GM12878 (cell line): Measurements from ENCODE around the gene NCKIPSD. TPM values are rescaled to one million over a fixed set of nuclear protein-coding genes. Genes with fewer than 3 reads are reported as not detected.

ENCODE experiments used
- ATF7 ChIP-seq: fragments of 450-650 bp; IDR thresholded peaks from 2 replicates; pipeline ENCODE4 v1.6.1; 2016; ENCODE audit warnings: low read depth, mild to moderate bottlenecking
- BACH1 ChIP-seq: fragments of 450-650 bp; IDR thresholded peaks from 2 replicates; pipeline ENCODE4 v1.6.1; 2017; ENCODE audit warnings: mild to moderate bottlenecking, borderline replicate concordance
- BCL11A ChIP-seq: IDR thresholded peaks from 2 replicates; pipeline ENCODE4 v1.6.1; 2011; ENCODE audit warnings: low read depth, low read length
- KDM1A ChIP-seq: fragments of 200-600 bp; sonication (generic); IDR thresholded peaks from 2 replicates; pipeline ENCODE4 v1.6.1; 2016; ENCODE audit warnings: borderline replicate concordance
- MEF2B ChIP-seq: fragments of 450-650 bp; IDR thresholded peaks from 2 replicates; pipeline ENCODE4 v1.6.1; 2018; ENCODE audit warnings: mild to moderate bottlenecking, moderate library complexity; ENCODE audit not compliant: partially characterized antibody, poor library complexity, severe bottlenecking
- MYB ChIP-seq: fragments of 150-350 bp; IDR thresholded peaks from 2 replicates; pipeline ENCODE4 v1.6.1; 2014; ENCODE audit warnings: mild to moderate bottlenecking, low read depth, low read length, borderline replicate concordance
- NBN ChIP-seq: fragments of 450-650 bp; IDR thresholded peaks from 2 replicates; pipeline ENCODE4 v1.6.1; 2016
- NRF1 ChIP-seq: conservative IDR thresholded peaks from 2 replicates; pipeline ENCODE4 v1.6.1; 2011; ENCODE audit warnings: mild to moderate bottlenecking, low read depth, low read length, improper control_type of control experiment
- PKNOX1 ChIP-seq: fragments of 450-650 bp; IDR thresholded peaks from 2 replicates; pipeline ENCODE4 v1.6.1; 2016; ENCODE audit warnings: mild to moderate bottlenecking
- POLR2A ChIP-seq: IDR thresholded peaks from 2 replicates; pipeline ENCODE4 v1.6.1; 2011; ENCODE audit warnings: low read depth, mild to moderate bottlenecking, low read length
- RAD51 ChIP-seq: fragments of 450-650 bp; IDR thresholded peaks from 2 replicates; pipeline ENCODE4 v1.6.1; 2016; ENCODE audit warnings: moderate library complexity, mild to moderate bottlenecking, inconsistent platforms
- RUNX3 ChIP-seq: IDR thresholded peaks from 2 replicates; pipeline ENCODE4 v1.6.1; 2012; ENCODE audit warnings: low read length, inconsistent platforms
- SIN3A ChIP-seq: IDR thresholded peaks from 2 replicates; pipeline ENCODE4 v1.6.1; 2012; ENCODE audit warnings: low read depth, low read length, improper control_type of control experiment
- SP1 ChIP-seq: IDR thresholded peaks from one replicate; pipeline ENCODE4 v1.6.1; 2011; ENCODE audit warnings: low read depth, low read length
- TCF12 ChIP-seq: IDR thresholded peaks from 2 replicates; pipeline ENCODE4 v1.6.1; 2011; ENCODE audit warnings: low read depth, mild to moderate bottlenecking, low read length
- YBX1 ChIP-seq: fragments of 450-650 bp; IDR thresholded peaks from 2 replicates; pipeline ENCODE4 v1.6.1; 2016; ENCODE audit warnings: antibody characterized with exemption
- ZBTB40 ChIP-seq: fragments of 450-650 bp; IDR thresholded peaks from 2 replicates; pipeline ENCODE4 v1.6.1; 2016; ENCODE audit warnings: mild to moderate bottlenecking, moderate library complexity, borderline replicate concordance
- ZNF24 ChIP-seq: fragments of 450-650 bp; IDR thresholded peaks from 2 replicates; pipeline ENCODE4 v1.6.1; 2017; ENCODE audit warnings: antibody characterized with exemption, mild to moderate bottlenecking
- ZZZ3 ChIP-seq: IDR thresholded peaks from 2 replicates; pipeline ENCODE4 v1.6.1; 2011; ENCODE audit warnings: low read depth; ENCODE audit not compliant: control insufficient read depth, insufficient read length
- polyA plus RNA-seq, 11 experiments: library from polyadenylated mRNA; depleted of rRNA in 4 of 11; unstranded in 6 of 11; stranded (reverse) in 5 of 11; fragments of >200 nt; fragmentation: Nextera tagmentation in 4 of 11; fragmentation: Illumina TruSeq in 1 of 11; extraction: Ambion mirVana in 4 of 11; extraction: Trizol in 1 of 11; gene quantifications; 1 replicate in 1 of 11; 2 replicates in 10 of 11; pipeline versions ENCODE4 v1.2.1 to v1.2.3, GENCODE V29; 2011 to 2016; ENCODE audit warnings: inconsistent platforms in 2 of 11, missing spikeins in 2 of 11, low read depth in 1 of 11
- total RNA-seq, 4 experiments: library from RNA; depleted of rRNA in 3 of 4; stranded (reverse); fragments of >200 nt in 3 of 4; fragmentation: Illumina TruSeq in 1 of 4; extraction: Trizol in 1 of 4; gene quantifications; 2 replicates each; pipeline versions ENCODE4 v1.2.1 to v1.2.3, GENCODE V29; 2013 to 2021
- TF ChIP-seq, protein P1 (sequence below): fragments of 450-650 bp; conservative IDR thresholded peaks from 2 replicates; pipeline ENCODE4 v1.6.1; 2017; ENCODE audit warnings: mild to moderate bottlenecking, moderate library complexity
- TF ChIP-seq, protein P2 (sequence below): IDR thresholded peaks from 2 replicates; pipeline ENCODE4 v1.6.1; 2012; ENCODE audit warnings: low read length, inconsistent platforms

The NCKIPSD gene
- total and polyA plus RNA-seq, 10 of the 15 experiments (the other 5 are each of a cell fraction or from before 2014, with no cell fraction given): 0.93 to 31.6 (median 15.2) TPM

DNA sequence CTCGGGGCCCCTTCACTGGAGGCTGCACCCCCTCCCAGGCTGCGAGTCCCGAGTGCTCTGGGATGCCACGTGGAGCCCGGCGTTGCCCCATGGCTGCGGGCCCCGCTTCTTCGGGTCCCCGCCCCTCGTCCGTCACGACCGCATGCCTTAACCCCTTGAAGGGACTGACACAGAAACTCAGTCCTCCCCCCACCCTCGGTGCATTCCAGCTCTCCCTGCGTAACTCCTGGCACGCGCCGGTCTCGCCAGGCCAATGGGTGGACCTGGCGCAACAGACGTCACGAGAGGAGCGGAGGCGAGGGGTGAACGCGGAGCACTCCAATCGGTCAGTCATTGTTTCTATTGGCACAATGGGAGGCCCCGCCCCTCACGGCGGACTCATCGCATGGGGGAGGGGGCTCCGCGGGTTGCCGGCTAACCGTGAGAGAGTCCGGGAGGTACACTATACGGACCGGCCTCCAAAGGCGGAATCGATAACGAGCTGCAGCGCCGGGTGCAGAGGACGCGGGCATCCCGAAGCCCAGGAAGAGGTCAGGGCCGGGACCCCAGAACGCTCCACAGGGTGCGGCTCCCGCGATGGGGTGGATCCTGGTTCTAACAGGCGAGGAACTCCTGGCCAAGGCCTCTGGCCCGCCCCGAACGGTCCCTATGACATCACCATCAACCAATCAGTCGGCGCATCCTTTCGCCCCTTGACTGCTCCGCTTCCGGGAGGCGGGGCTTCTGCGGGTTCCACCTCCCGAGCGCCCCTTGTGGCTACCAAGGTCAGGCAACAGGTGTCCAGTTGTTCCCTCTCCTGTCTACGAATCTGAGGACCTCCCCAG, 22.0 kb downstream of the NCKIPSD start (continued):
- TF ChIP-seq SIN3A (0 out of 2 replicates have a peak, but pooled peaks have one; percentile 9), SP1 (peak; percentile 81), NBN (peak; percentile 90), RUNX3 (peak; percentile 87), MYB (no peak), ZNF24 (no peak), NRF1 (no peak), POLR2A (peak; percentile 72), BCL11A (no peak), RAD51 (no peak), ZBTB40 (no peak; the same call in 1 of the 2 replicates), BACH1 (peak; percentile 47; the same call in 1 of the 2 replicates), YBX1 (no peak), PKNOX1 (peak; percentile 51; the same call in 1 of the 2 replicates), TCF12 (peak; percentile 83), MEF2B (no peak), ZZZ3 (no peak), ATF7 (peak; percentile 99), KDM1A (no peak)
- TF ChIP-seq, protein P1, sequence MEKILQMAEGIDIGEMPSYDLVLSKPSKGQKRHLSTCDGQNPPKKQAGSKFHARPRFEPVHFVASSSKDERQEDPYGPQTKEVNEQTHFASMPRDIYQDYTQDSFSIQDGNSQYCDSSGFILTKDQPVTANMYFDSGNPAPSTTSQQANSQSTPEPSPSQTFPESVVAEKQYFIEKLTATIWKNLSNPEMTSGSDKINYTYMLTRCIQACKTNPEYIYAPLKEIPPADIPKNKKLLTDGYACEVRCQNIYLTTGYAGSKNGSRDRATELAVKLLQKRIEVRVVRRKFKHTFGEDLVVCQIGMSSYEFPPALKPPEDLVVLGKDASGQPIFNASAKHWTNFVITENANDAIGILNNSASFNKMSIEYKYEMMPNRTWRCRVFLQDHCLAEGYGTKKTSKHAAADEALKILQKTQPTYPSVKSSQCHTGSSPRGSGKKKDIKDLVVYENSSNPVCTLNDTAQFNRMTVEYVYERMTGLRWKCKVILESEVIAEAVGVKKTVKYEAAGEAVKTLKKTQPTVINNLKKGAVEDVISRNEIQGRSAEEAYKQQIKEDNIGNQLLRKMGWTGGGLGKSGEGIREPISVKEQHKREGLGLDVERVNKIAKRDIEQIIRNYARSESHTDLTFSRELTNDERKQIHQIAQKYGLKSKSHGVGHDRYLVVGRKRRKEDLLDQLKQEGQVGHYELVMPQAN: peak; percentile 59
- TF ChIP-seq, protein P2, sequence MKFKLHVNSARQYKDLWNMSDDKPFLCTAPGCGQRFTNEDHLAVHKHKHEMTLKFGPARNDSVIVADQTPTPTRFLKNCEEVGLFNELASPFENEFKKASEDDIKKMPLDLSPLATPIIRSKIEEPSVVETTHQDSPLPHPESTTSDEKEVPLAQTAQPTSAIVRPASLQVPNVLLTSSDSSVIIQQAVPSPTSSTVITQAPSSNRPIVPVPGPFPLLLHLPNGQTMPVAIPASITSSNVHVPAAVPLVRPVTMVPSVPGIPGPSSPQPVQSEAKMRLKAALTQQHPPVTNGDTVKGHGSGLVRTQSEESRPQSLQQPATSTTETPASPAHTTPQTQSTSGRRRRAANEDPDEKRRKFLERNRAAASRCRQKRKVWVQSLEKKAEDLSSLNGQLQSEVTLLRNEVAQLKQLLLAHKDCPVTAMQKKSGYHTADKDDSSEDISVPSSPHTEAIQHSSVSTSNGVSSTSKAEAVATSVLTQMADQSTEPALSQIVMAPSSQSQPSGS: peak; percentile 99
